HEK293T (cell line): Measurements from ENCODE around the gene STK24.

Source experiments
- CTCF ChIA-PET: fragments of 350-600 bp; formaldehyde crosslinking; extraction: SDS; loops from one replicate; lab custom pipeline; 2021; ENCODE audit warnings: antibody characterized with exemption, inconsistent platforms; lab: Yijun Ruan, JAX
- POLR2A ChIA-PET: fragments of 350-600 bp; formaldehyde crosslinking; extraction: SDS; loops from one replicate; lab custom pipeline; 2020; ENCODE audit warnings: antibody characterized with exemption, inconsistent platforms; lab: Yijun Ruan, JAX
- DNase-seq: peaks from one replicate; pipeline ENCODE4 v3.0.0; 2012; ENCODE audit warnings: mixed read lengths; ENCODE audit errors: extremely low spot score
- ARNT ChIP-seq: fragments of 450-650 bp; IDR thresholded peaks from 2 replicates; pipeline ENCODE4 v1.6.1; 2017; ENCODE audit warnings: mild to moderate bottlenecking
- BHLHE40 ChIP-seq: fragments of 450-650 bp; IDR thresholded peaks from 2 replicates; pipeline ENCODE4 v1.6.1; 2016; ENCODE audit warnings: mild to moderate bottlenecking, moderate library complexity, borderline replicate concordance
- CTBP1 ChIP-seq: fragments of 450-650 bp; IDR thresholded peaks from 2 replicates; pipeline ENCODE4 v1.6.1; 2016; ENCODE audit warnings: borderline replicate concordance
- ELF4 ChIP-seq: fragments of 450-650 bp; IDR thresholded peaks from 2 replicates; pipeline ENCODE4 v1.6.1; 2017; ENCODE audit warnings: antibody characterized with exemption
- FOXA1 ChIP-seq: fragments of 450-650 bp; IDR thresholded peaks from 2 replicates; pipeline ENCODE4 v1.6.1; 2016; ENCODE audit warnings: mild to moderate bottlenecking
- FOXK2 ChIP-seq: fragments of 450-650 bp; IDR thresholded peaks from 2 replicates; pipeline ENCODE4 v1.6.1; 2016; ENCODE audit warnings: mild to moderate bottlenecking
- FOXM1 ChIP-seq: fragments of 450-650 bp; IDR thresholded peaks from 2 replicates; pipeline ENCODE4 v1.6.1; 2017; ENCODE audit warnings: mild to moderate bottlenecking, borderline replicate concordance
- HDGF ChIP-seq: fragments of 450-650 bp; IDR thresholded peaks from 2 replicates; pipeline ENCODE4 v1.6.1; 2017; ENCODE audit warnings: antibody characterized with exemption, borderline replicate concordance
- L3MBTL2 ChIP-seq: fragments of 450-650 bp; conservative IDR thresholded peaks from 2 replicates; pipeline ENCODE4 v1.6.1; 2016; ENCODE audit warnings: mild to moderate bottlenecking
- LEF1 ChIP-seq: fragments of 450-650 bp; IDR thresholded peaks from 2 replicates; pipeline ENCODE4 v1.6.1; 2017; ENCODE audit warnings: mild to moderate bottlenecking, borderline replicate concordance
- NFRKB ChIP-seq: fragments of 450-650 bp; IDR thresholded peaks from 2 replicates; pipeline ENCODE4 v1.6.1; 2016; ENCODE audit warnings: mild to moderate bottlenecking, moderate library complexity
- SP1 ChIP-seq: fragments of 450-650 bp; IDR thresholded peaks from 2 replicates; pipeline ENCODE4 v1.6.1; 2017
- SUZ12 ChIP-seq: fragments of 450-650 bp; IDR thresholded peaks from 2 replicates; pipeline ENCODE4 v1.6.1; 2016; ENCODE audit warnings: mild to moderate bottlenecking
- TARDBP ChIP-seq: fragments of 450-650 bp; IDR thresholded peaks from 2 replicates; pipeline ENCODE4 v1.6.1; 2016
- ZNF384 ChIP-seq: fragments of 450-650 bp; IDR thresholded peaks from 2 replicates; pipeline ENCODE4 v1.6.1; 2016
- TF ChIP-seq, protein P1 (sequence below): fragments of 450-650 bp; IDR thresholded peaks from 2 replicates; pipeline ENCODE4 v1.6.1; 2016

STK24 gene

DNA sequence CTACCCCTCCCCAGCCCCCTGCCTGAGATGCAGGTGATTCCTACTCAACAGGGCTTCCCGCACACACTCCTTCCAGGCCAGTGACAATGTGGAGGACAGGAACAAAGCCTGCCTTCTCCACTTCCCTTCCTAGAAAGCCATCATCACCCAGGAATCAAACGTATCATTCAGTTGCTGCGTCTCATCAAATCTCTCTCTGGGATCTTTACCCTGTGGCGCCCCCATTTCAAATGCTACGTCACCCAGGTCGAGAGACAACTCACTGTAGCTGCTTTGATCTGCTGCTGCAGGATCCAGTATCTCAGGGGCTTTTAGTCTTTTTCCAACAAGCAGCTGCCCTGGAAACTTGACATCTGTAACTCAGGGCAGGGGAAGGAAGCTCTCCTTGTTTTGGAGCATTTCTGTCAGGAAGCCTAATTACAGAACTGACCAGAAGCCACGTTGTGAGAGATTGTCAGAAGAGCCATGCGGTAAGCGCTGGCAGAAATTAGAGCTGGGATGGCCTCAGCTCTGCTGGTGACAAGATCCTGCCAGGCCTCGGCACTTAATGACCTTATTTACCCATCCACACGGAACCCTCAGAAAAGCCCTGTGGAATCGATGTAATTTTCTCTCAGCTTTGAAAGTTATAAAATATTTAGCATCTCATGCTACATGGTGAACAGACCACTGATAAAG lies 140.5 kb downstream of the STK24 start:
- ChIA-PET CTCF (no interaction called here), POLR2A (no interaction called here)
- DNase-seq: no peak
- TF ChIP-seq LEF1: no peak
- TF ChIP-seq ELF4: no peak
- no peak for TF ChIP-seq FOXA1
- TF ChIP-seq HDGF: no peak
- TF ChIP-seq FOXM1: no peak
- TF ChIP-seq BHLHE40: no peak
- no peak for TF ChIP-seq NFRKB
- TF ChIP-seq CTBP1: no peak
- no peak for TF ChIP-seq ARNT
- TF ChIP-seq, protein P1, sequence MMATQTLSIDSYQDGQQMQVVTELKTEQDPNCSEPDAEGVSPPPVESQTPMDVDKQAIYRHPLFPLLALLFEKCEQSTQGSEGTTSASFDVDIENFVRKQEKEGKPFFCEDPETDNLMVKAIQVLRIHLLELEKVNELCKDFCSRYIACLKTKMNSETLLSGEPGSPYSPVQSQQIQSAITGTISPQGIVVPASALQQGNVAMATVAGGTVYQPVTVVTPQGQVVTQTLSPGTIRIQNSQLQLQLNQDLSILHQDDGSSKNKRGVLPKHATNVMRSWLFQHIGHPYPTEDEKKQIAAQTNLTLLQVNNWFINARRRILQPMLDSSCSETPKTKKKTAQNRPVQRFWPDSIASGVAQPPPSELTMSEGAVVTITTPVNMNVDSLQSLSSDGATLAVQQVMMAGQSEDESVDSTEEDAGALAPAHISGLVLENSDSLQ: no peak
- TF ChIP-seq TARDBP: no peak
- no peak for TF ChIP-seq SP1
- no peak for TF ChIP-seq ZNF384

DNA sequence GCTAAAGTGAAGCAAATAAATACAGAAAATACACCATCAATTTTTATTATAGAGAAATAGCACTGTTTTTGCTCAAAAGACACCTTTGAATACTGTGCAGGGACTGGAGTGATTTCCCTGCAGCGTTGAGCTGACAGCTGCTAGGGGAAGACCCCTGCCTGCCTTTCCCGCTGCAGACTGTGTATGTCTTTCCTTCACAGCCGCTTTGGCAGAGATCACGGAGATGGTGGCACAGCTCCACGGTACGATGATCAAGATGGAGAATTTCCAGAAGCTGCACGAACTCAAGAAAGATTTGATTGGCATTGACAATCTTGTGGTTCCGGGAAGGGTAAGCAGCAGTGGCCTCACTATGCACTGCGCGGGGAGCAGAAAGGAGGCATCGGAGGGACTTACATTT lies 141.5 kb downstream of the STK24 start:
- POLR2A ChIA-PET: no interaction called here
- TF ChIP-seq ELF4: no peak
- no peak for TF ChIP-seq TARDBP
- no peak for TF ChIP-seq SUZ12
- TF ChIP-seq HDGF: no peak
- TF ChIP-seq L3MBTL2: no peak
- no peak for TF ChIP-seq FOXK2
- no peak for TF ChIP-seq FOXM1
- no peak for TF ChIP-seq ARNT
- no peak for TF ChIP-seq SP1
- CTCF ChIA-PET: no interaction called here
- DNase-seq: no peak

DNA sequence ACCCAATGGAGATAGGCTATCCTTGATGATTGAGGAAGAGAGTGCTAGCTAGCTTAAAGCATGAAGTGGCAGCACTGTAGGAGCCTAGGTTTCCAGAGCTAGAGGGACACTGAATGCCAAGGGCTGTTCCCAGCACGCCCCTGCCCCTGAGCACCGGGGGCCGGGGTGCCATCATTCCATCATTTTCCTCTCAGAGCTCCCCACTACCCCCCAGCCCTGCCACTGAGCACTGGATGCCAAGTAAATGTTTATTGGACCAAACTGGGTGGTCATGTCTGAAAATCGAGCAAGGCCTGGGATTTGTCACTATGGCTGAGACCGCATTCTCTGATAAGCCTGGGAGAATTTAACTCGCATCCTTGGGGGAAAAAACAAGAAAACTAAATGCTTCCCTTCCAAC lies 142.8 kb downstream of the STK24 start:
- POLR2A ChIA-PET: no interaction called here
- TF ChIP-seq HDGF (no peak), L3MBTL2 (no peak), CTBP1 (no peak), FOXK2 (no peak), LEF1 (no peak), TARDBP (no peak), NFRKB (no peak), ELF4 (no peak), FOXM1 (no peak), SUZ12 (no peak), SP1 (no peak), BHLHE40 (no peak), ZNF384 (no peak), ARNT (no peak), FOXA1 (no peak)
- TF ChIP-seq, protein P1: no peak
- no peak for DNase-seq
- CTCF ChIA-PET: no interaction called here

DNA sequence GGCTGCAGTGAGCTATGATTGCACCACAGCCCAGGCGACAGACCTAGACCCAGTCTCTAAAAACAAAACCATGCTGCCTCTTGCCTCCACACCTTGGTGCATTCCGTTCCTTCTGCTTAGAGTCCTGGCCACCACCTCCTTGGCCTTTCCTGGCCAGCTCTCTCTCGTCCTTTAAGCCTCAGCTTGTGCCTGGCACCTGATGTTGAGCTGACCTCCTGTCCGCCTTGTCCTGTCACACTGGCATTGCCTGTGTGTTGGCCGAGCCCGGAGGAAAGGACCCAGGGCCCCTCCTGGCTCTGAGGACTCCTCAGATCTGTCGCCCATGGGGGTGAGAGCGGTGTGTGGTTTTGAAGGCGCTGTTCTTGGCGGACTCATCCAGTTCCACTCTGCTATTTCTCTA lies 143.3 kb downstream of the STK24 start:
- ChIA-PET POLR2A (no interaction called here), CTCF (no interaction called here)
- TF ChIP-seq FOXM1 (no peak), SP1 (no peak), TARDBP (no peak), SUZ12 (no peak), FOXK2 (no peak), HDGF (no peak), ARNT (no peak), NFRKB (no peak), ELF4 (no peak), ZNF384 (no peak), LEF1 (no peak), L3MBTL2 (no peak)
- TF ChIP-seq, protein P1: no peak
- DNase-seq: no peak

DNA sequence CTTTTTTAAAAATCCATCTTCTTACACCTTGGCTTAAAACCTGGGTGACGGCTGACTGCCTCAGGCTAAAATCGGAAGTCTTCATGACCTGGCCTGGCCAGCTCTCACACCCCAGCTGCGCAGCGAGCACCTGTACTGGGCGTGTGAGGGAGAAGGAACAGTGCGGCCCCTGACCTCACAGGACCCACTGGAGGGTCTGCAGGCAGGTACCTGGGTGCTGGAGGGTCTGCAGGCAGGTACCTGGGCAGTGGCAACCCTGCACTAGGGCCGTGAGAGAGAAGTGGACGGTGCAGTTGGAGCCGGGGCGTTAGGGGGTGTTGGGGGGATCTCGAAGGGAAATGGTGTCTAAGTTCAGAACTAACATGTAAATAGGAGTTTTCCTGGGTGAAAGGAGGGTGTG lies 144.3 kb downstream of the STK24 start:
- POLR2A ChIA-PET: no interaction called here

DNA sequence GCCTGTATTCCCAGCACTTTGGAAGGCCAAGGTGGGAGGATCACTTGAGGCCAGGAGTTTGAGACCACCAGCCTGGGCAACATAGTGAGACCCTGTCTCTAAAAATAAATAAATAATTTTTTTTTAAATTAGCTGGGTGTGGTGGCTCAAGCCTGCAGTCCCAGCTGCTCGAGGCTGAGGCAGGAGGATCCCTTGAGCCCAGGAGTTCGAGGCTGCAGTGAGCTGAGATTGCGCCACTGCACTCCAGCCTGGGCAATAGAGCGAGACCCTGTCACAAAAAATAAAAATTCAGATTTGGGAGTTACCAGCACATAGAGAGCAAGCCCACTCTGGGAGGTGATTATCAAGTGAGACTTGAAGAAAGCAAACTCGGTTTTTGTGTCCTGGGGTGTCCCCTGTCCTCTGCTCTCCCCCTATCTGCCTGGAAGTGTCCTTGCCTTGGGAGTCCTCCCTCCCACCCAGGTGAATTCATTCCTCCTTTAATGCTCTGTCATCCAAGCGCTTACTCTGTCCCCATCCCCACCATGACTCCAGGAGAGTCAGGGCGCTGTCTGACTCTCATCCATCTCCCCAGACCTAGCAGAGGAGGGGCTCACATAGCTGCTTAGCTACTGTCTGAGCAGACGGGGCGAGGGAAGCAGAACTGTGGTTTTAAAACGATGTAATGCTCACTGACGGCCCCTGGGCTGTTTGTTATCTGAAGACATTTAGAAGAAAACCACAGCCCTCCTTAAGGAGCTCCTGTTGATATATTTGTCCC lies 146.8 kb downstream of the STK24 start:
- DNase-seq: no peak
- POLR2A ChIA-PET: no interaction called here
- TF ChIP-seq ZNF384: no peak
- no peak for TF ChIP-seq HDGF
- no peak for TF ChIP-seq SP1
- no peak for TF ChIP-seq TARDBP
- no peak for TF ChIP-seq FOXA1
- TF ChIP-seq FOXM1: no peak
- no peak for TF ChIP-seq FOXK2
- no peak for TF ChIP-seq SUZ12
- TF ChIP-seq ELF4: no peak
- no peak for TF ChIP-seq BHLHE40
- no peak for TF ChIP-seq L3MBTL2
- TF ChIP-seq, protein P1: no peak
- TF ChIP-seq LEF1: no peak
- no peak for TF ChIP-seq ARNT
- CTCF ChIA-PET: interaction anchor here (1.0 kb wide), 2 partner anchors 24 to 397 kb away, joined by 3 read pairs; no protein-coding TSS in a partner anchor

More for the DNA sequence above, 144.3 kb downstream of the STK24 start:
- DNase-seq: no peak
- no peak for TF ChIP-seq ARNT
- CTCF ChIA-PET: interaction anchor here (0.6 kb wide), 1 partner anchor 265 kb away, joined by 3 read pairs; no protein-coding TSS in a partner anchor
